Mesendoderm (in vitro differentiated cells): ENCODE results near the gene IL16.

Experiments used
- DNase-seq: peaks from one replicate; pipeline ENCODE4 v3.0.0; 2013
- H2AK5ac ChIP-seq: 2 replicates; pipeline ENCODE4 v1.6.1; 2013; ENCODE audit warnings: low read length, inconsistent platforms
- H2BK120ac ChIP-seq: 2 replicates; pipeline ENCODE4 v1.6.1; 2013; ENCODE audit warnings: low read depth, mild to moderate bottlenecking, low read length, moderate library complexity, mixed read lengths
- H2BK15ac ChIP-seq: replicated peaks from 2 replicates; pipeline ENCODE4 v1.6.1; 2013; ENCODE audit warnings: low read depth, mild to moderate bottlenecking, moderate library complexity
- H2BK5ac ChIP-seq: 2 replicates; pipeline ENCODE4 v1.6.1; 2013; ENCODE audit warnings: low read length, inconsistent platforms
- H3K18ac ChIP-seq: 2 replicates; pipeline ENCODE4 v1.6.1; 2013; ENCODE audit warnings: mild to moderate bottlenecking, low read length, mixed read lengths
- H3K23ac ChIP-seq: one replicate; pipeline ENCODE4 v1.6.1; 2013; ENCODE audit warnings: low read length
- H3K27ac ChIP-seq: 2 replicates; pipeline ENCODE4 v1.5.1; 2013; ENCODE audit warnings: low read depth, mild to moderate bottlenecking, inconsistent platforms, low read length, moderate library complexity
- H3K27me3 ChIP-seq: 2 replicates; pipeline ENCODE4 v1.6.1; 2013; ENCODE audit warnings: low read length, control low read depth, mild to moderate bottlenecking, inconsistent platforms; ENCODE audit not compliant: insufficient read depth, poor library complexity
- H3K36me3 ChIP-seq: 2 replicates; pipeline ENCODE4 v1.6.1; 2013; ENCODE audit warnings: low read length, inconsistent platforms; ENCODE audit not compliant: control insufficient read depth, insufficient read depth
- H3K4ac ChIP-seq: one replicate; pipeline ENCODE4 v1.6.1; 2013; ENCODE audit warnings: low read depth, mild to moderate bottlenecking, low read length, moderate library complexity
- H3K4me1 ChIP-seq: 2 replicates; pipeline ENCODE4 v1.6.1; 2013; ENCODE audit warnings: low read depth, low read length, inconsistent platforms; ENCODE audit not compliant: control insufficient read depth
- H3K4me2 ChIP-seq: 2 replicates; pipeline ENCODE4 v1.6.1; 2013; ENCODE audit warnings: low read length
- H3K4me3 ChIP-seq: 2 replicates; pipeline ENCODE4 v1.5.1; 2013; ENCODE audit warnings: mild to moderate bottlenecking, low read length
- H3K56ac ChIP-seq: one replicate; pipeline ENCODE4 v1.6.1; 2013; ENCODE audit warnings: low read length
- H3K79me1 ChIP-seq: 2 replicates; pipeline ENCODE4 v1.6.1; 2013; ENCODE audit warnings: low read length, inconsistent platforms
- H3K79me2 ChIP-seq: 2 replicates; pipeline ENCODE4 v1.6.1; 2013; ENCODE audit warnings: mild to moderate bottlenecking, low read length; ENCODE audit not compliant: control insufficient read depth, insufficient read depth
- H3K9ac ChIP-seq: 2 replicates; pipeline ENCODE4 v1.6.1; 2013; ENCODE audit warnings: low read length, inconsistent platforms
- H4K5ac ChIP-seq: one replicate; pipeline ENCODE4 v1.6.1; 2013; ENCODE audit warnings: low read length
- H4K8ac ChIP-seq: one replicate; pipeline ENCODE4 v1.6.1; 2013; ENCODE audit warnings: low read depth, mild to moderate bottlenecking, control low read depth, low read length, moderate library complexity
- WGBS: extraction: QIAGEN DNeasy Blood & Tissue Kit; methylation state at CpG from one replicate; pipeline ENCODE4 v1.1.7; 2013; ENCODE audit warnings: low lambda C conversion rate, missing lambda C conversion rate; ENCODE audit not compliant: insufficient coverage; ENCODE audit errors: extremely low coverage; 5-methylcytosine and 5-hydroxymethylcytosine counted together

The IL16 gene

GRCh38 chr15:81175496-81175895 lies 21.2 kb upstream of the IL16 start:
- Histone ChIP-seq H2BK5ac (no peak overlapping the region), H3K27ac (no peak overlapping the region), H3K4ac (no peak overlapping the region), H3K79me2 (no peaks in the 10 kb centered on the region), H3K36me3 (no peaks in the 10 kb centered on the region), H3K4me2 (no peak overlapping the region), H3K4me3 (no peak overlapping the region), H4K5ac (no peak overlapping the region), H2BK15ac (no peak overlapping the region), H4K8ac (no peak overlapping the region), H3K4me1 (no peaks in the 10 kb centered on the region), H3K79me1 (no peaks in the 10 kb centered on the region), H3K9ac (no peak overlapping the region), H3K23ac (no peak overlapping the region), H2BK120ac (no peak overlapping the region), H3K56ac (no peak overlapping the region), H3K18ac (no peak overlapping the region), H3K27me3 (no peaks in the 10 kb centered on the region), H2AK5ac (no peak overlapping the region)
- no peak for DNase-seq
- WGBS, result no CpG with 5 or more reads among the region's 1 CpG

- no peak for DNase-seq
- no peak overlapping the region for H3K56ac ChIP-seq
These were observed 20.3 kb upstream of the IL16 start for GRCh38 chr15:81176291-81176893.

GRCh38 chr15:81178365-81178764 lies 18.3 kb upstream of the IL16 start:
- Histone ChIP-seq H3K27me3 (no peaks in the 10 kb centered on the region), H3K23ac (no peak overlapping the region), H2BK15ac (no peak overlapping the region), H4K5ac (no peak overlapping the region), H3K56ac (no peak overlapping the region), H3K18ac (no peak overlapping the region), H4K8ac (no peak overlapping the region), H3K79me1 (no peaks in the 10 kb centered on the region), H2AK5ac (no peak overlapping the region), H2BK5ac (no peak overlapping the region), H3K9ac (no peak overlapping the region), H3K79me2 (no peaks in the 10 kb centered on the region), H3K4me3 (no peak overlapping the region), H3K4me2 (no peak overlapping the region), H2BK120ac (no peak overlapping the region), H3K27ac (no peak overlapping the region), H3K4me1 (no peaks in the 10 kb centered on the region), H3K36me3 (no peaks in the 10 kb centered on the region), H3K4ac (no peak overlapping the region)
- DNase-seq, result no peak
- WGBS, result no CpG with 5 or more reads among the region's 2 CpGs

More at GRCh38 chr15:81176291-81176893, 20.3 kb upstream of the IL16 start:
- no peak overlapping the region for H3K4ac ChIP-seq
- no peaks in the 10 kb centered on the region for H3K79me1 ChIP-seq
- H3K27ac ChIP-seq, result no peak overlapping the region
- no peak overlapping the region for H3K4me3 ChIP-seq
- H2BK120ac ChIP-seq, result no peak overlapping the region
- no peak overlapping the region for H2BK15ac ChIP-seq
- no peaks in the 10 kb centered on the region for H3K79me2 ChIP-seq
- H3K4me1 ChIP-seq, result no peaks in the 10 kb centered on the region
- H3K9ac ChIP-seq, result no peak overlapping the region
- H3K18ac ChIP-seq, result no peak overlapping the region
- no peak overlapping the region for H3K4me2 ChIP-seq
- no CpG with 5 or more reads among the region's 16 CpGs for WGBS
- no peak overlapping the region for H4K5ac ChIP-seq
- no peaks in the 10 kb centered on the region for H3K27me3 ChIP-seq
- H3K36me3 ChIP-seq, result no peaks in the 10 kb centered on the region
- H3K23ac ChIP-seq, result no peak overlapping the region
- no peak overlapping the region for H2BK5ac ChIP-seq
- H4K8ac ChIP-seq, result no peak overlapping the region
- no peak overlapping the region for H2AK5ac ChIP-seq

- Histone ChIP-seq H3K79me1 (no peaks in the 10 kb centered on the region), H3K18ac (no peak overlapping the region), H3K36me3 (no peaks in the 10 kb centered on the region), H2AK5ac (no peak overlapping the region), H3K4me2 (no peak overlapping the region), H2BK120ac (no peak overlapping the region), H3K23ac (no peak overlapping the region), H2BK5ac (no peak overlapping the region), H4K5ac (no peak overlapping the region), H4K8ac (no peak overlapping the region), H3K27me3 (no peaks in the 10 kb centered on the region), H2BK15ac (no peak overlapping the region), H3K4me1 (no peaks in the 10 kb centered on the region), H3K9ac (no peak overlapping the region), H3K27ac (no peak overlapping the region), H3K79me2 (no peaks in the 10 kb centered on the region), H3K4ac (no peak overlapping the region), H3K4me3 (no peak overlapping the region), H3K56ac (no peak overlapping the region)
- no CpG with 5 or more reads among the region's 3 CpGs for WGBS
- DNase-seq, result no peak
These were observed 15.5 kb upstream of the IL16 start for GRCh38 chr15:81181220-81181619.

- Histone ChIP-seq H2BK5ac (no peak overlapping the region), H3K4me2 (no peak overlapping the region), H2BK15ac (no peak overlapping the region), H3K36me3 (no peaks in the 10 kb centered on the region), H3K27ac (no peak overlapping the region), H3K79me2 (no peaks in the 10 kb centered on the region), H3K9ac (no peak overlapping the region), H3K4ac (no peak overlapping the region), H3K18ac (no peak overlapping the region), H2BK120ac (no peak overlapping the region), H4K8ac (no peak overlapping the region), H3K4me1 (no peaks in the 10 kb centered on the region), H3K23ac (no peak overlapping the region), H3K79me1 (no peaks in the 10 kb centered on the region), H3K27me3 (no peaks in the 10 kb centered on the region), H3K4me3 (no peak overlapping the region), H3K56ac (no peak overlapping the region), H2AK5ac (no peak overlapping the region), H4K5ac (no peak overlapping the region)
- DNase-seq, result no peak
- no CpG with 5 or more reads among the region's 13 CpGs for WGBS
These were observed 14.5 kb upstream of the IL16 start for GRCh38 chr15:81182031-81182755.
